Measurements from ENCODE around the gene AKAP12.
"Not testable (repeated sequence)": the region's sequence is repeated elsewhere in the genome, so short reads cannot be mapped to it uniquely, and the experiment has no call there.

Gene AKAP12

DNA sequence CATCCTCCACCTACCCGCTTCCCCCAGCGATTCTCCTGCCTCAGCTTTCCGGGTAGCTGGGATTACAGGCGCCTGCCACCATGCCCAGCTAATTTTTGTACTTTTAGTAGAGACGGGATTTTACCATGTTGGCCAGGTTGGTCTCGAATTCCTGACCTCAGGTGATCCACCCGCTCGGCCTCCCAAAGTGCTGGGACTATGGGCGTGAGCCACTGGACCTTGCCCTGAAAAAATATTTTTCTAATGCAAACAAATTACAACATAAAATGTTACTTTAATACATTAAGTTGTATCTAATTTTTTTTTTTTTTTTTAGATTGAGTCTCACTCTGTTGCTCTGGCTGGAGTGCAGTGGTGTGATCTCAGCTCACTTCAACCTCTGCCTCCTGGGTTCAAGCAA, 142.9 kb downstream of the AKAP12 start:
- not testable (repeated sequence) for DNase-seq (ENCODE audit: low read depth, low spot score)

DNA sequence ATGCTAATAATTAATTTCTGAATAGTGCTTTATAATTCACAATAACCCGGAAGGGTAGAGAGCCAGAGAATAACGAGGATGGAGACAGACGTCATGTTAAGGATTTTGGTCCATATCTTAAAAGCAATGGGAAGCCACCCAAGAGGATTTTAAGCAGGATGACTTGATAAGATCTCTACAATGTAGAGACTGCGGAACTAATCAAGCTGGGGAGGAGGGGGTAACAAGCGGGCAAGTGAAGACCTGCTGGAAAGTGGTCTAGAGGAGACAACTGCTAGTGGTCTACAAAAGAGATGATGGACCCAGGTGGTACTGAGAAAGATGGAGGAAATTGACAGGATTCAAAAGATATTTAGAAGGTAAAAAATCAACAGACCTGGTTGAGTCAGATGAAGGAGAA, 144.4 kb downstream of the AKAP12 start:
- DNase-seq (ENCODE audit: low read depth, low spot score), result no peak

DNA sequence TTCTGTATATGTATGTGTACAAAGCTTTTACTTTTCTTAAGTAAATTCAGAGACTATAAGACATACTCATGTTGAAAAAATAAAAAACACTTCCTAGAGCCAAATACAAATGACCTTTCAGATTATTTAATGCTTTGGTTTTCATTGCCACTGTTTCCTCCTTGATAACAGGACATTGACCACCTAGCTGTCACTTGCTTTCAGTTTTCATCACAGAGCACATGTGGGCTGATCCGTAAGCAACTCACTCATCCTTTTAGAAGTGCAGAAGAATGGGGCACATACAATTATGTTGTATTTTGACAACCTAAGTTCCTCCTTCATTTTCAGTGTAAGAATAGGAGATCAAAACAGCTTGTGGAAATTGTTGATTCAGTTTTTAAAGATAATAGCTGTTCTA, 145.4 kb downstream of the AKAP12 start:
- DNase-seq (ENCODE audit: low read depth, low spot score), result no peak

DNA sequence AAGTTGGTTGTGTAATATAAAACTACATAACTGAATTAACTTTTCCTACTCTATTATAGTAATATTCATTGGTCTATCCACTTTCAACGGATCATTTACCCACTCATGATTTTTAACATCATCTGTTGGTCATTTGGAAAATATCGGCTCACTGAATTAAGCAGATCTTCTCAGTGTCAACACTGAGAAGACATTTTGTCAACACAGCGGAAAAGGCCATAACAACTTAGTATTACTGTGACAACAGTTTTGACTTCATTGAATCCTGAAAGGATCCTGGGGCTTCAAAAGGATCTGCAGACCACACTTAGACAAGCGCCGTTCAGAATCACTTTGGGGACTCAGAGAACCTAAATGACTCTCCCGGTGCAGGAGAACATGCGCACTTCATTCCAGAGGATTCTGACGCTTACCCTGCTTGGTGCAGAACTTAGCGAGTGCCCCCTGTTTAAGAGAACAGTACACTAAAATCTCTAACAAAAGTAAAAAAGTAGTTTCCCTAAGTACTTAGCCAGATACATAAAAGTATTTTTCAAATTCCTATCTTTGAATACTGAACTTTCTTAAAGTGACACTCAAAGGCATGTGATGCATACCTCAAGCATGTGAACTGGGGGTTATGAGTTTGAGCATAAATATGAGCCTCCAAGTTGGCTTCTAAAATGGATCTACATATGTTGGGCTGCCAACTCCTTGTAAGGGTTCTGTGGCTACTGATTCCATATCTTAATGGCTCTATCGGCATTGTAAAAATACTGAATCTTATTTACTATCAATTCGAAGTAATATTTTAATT, 147.6 kb downstream of the AKAP12 start:
- no peak for DNase-seq (ENCODE audit: low read depth, low spot score)

DNA sequence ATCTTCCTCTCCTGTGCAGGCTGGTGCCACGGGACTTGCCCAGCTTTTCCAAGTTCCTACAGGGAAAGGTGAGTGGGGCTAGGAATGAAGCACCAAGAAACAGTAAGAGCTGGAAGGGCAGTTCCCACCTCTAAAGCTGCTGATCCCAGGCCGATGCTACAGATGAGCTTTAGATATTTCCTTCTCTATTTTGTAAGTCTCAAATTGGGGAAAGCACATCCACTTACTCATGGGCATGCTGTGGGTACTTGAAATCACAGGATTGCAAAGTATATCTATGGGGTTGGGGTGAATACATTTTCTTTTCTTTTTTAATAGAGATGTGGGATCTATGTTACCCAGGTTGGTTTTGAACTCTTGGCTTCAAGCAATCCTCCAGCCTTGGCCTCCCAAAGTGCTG, 148.5 kb downstream of the AKAP12 start:
- no peak for DNase-seq (ENCODE audit: low read depth, low spot score)

DNA sequence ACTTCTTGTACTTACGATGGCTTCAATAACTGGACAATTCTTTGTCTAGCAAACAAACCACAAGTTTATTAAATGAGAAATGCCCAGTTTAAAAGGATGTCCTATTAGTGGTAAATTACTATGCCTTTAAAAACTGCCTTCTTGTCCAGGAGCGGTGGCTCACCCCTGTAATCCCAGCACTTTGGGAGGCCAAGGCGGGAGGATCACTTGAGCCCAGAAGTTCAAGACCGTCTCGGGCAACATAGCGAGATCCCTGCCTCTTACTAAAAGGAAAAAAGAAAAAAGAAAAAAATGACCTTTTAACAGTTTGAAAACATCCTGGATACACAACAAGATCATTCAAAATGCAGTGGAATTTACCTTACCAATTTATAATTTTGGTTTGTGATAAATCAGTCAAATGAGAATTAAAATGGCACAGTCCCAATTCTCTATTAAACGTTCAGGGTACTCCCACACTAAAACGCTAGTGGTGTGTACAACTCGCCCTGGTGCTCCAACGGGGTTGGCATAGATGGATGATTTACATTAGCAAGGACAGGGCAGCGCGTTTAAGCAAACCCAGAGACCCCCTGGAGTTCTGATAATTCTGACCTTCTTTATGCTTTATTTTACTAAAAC, 149.3 kb downstream of the AKAP12 start:
- no peak for DNase-seq (ENCODE audit: low read depth, low spot score)

DNA sequence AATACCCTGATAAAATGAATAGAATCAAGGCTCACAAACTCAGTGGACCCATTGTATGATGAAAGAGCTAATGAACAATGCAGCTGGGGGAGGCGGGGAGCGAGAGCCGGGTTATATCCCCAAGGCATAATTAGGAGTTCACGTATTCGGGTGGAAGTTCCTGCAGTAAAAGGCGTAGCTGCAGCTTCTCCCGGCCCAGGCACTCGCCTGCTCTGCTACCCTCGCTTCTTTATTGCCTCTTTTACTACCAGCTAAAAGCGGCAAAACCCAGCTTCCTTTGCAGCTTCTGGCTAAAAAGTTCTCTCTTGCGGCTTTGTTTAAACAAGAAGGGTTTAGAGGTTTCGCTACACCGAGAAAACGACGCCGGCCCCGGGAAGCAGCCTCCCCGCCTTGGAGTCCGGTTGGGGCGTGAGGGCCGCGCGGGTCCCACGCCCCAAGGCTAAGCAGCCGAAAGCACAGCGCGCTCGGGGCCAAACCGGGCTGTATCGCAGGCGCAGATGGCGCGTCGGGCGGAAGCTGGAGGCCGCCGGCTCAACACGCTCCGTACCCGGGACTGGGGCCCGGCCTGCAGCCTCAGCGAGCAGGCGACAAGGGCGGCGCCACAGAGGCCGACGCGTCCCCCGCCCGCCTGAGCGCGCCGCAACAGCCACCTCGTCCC, 150.0 kb downstream of the AKAP12 start:
- DNase-seq (ENCODE audit: low read depth, low spot score), result peak; percentile 57

DNA sequence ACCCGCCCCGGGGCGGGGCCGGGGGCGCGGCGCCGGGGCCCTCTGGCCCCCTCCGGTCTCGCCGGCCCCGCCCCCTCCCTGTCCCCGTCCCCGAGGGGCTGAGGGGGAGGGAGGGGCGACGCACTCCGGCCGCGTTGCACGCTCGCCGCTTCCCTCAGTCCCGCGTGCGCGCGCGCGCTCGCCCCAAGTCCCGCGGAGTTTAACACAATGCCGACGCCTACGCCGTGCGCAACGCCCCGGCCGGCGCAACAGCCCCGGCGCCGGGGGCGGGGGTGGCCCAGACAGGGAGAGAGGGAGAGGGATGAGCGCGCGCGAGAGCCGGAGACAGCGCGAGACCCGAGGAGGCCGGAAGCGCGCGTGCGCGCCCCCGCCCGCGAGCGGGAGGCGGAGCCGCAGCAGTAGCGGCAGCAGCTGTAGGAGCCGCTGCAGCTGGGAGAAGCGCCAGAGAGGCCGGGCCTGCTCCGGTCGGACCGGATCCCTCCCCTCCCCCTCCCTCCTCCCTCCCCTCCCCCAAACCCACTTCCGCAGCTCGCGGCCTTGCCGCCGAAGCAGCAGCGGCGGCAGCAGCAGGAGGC, 150.6 kb downstream of the AKAP12 start:
- peak; percentile 98 for DNase-seq (ENCODE audit: low read depth, low spot score)

DNA sequence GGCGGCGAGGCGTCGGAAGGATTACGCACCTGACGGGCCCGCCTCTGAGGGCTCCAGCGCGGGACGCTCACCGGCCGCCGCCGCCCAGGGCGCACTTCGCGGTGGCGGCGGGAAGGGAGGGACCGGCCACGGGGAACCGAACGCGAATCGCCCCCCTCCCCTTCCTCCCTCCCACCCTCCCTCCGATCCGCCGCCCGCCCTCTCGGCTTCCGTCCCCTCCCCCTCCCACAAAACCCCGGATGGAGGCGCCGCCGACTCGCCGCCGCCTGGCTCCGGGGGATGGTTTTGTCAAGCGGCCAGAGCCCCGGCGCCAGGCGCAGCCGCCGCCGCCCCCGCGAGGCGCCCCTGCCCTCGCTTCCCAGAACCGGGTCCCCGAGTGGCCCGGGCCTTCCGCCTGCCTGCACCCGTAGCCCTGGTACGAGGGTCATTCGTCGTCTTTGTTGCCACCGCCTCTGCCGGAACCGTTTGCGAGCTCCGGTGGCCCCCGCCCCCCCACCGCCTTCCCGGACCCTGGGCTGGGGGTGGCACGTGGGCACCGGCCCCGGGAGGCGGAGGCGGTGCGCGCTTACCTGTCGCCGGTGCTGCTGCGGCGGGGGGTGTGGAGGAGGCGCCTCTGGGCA, 151.2 kb downstream of the AKAP12 start:
- DNase-seq (ENCODE audit: low read depth, low spot score), result no peak

DNA sequence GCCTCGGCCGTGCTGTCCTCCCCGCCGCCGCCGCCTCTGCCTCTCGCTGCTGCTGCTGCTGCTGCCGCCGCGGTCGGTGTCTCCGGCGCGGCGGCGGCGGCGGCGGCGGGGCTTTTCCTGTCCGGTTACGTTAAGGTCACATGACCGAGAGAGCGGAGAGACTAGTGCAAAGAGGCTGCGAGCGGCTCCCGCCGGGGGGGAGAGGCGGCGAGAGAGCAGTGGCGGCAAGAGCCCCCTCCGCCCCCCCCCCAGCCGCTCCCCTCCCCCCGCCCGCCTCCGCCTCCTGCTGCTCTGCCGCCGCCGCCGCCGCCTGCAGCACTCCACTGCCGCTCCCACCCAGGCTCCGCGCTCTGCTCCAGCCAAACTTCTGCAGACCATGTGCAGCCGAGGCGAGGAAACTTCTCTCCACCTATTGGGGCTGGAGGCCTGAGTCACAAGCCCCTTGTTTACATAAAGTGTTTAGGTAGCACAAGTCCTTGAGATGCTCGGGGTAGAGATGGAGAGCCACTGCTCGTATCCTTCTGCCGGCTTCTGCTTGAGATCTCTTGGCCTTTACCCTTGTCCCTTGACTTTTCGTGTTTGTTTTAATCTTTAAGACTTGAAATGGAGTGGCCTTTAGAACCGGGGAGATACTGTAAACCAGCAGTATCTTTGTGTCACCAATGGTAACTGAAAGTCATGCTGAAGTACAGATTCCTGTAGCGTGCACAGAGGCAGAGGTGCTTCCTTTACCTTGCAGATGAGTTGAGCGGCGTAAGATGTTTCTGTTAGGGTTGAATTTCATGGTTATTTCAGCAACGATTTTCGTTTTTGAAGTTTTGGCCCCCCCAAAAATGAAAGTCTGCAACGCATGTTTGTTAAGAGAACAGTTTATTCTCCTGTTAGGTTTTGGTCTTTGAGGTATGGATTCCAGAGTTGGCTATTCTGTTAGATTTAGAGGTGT, 152.0 kb downstream of the AKAP12 start, which contains the start of gene ZBTB2:
TSS of gene ZBTB2 (minus strand) at position 89 of the 943 bp plus-strand sequence. CDS start 17,922 bp downstream, outside the sequence.
- no peak for DNase-seq (ENCODE audit: low read depth, low spot score)

DNA sequence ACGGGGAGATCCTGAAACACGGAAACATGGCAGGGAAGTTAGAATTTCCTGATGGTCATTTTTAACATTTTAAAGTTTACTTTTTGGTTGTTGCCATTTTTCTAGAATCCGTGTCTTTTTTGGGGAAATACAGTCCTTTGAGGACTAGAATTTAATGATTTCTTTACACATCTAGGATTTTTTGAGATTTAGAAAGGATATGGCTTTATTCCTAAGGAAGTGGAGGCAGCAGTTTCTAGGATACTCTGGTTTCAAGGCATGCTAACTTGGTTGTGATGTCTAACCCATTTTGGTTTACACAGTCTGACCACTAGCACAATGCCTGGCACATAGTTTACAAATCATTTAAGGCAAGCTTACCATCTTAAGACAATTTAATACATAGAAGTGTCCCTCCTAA, 152.7 kb downstream of the AKAP12 start:
- no peak for DNase-seq (ENCODE audit: low read depth, low spot score)

DNA sequence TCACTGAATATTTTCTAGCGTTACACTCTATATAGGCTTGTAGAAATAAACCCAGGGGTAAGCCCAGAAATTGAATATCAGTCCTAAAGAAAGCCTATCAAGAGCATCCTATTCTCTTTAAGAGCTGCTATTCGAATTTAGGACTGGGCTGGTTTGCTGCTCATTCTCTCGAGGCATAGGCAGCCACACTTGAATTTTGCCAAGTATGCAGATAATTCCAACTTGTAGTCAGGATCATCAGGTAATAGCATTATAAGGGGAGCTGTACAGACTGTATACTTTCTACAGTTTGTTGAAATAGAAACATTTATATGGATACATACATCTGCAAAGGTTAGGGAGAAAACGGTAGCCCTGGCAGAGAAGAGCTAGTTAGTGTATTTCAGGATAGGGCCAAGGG, 153.6 kb downstream of the AKAP12 start:
- no peak for DNase-seq (ENCODE audit: low read depth, low spot score)

DNA sequence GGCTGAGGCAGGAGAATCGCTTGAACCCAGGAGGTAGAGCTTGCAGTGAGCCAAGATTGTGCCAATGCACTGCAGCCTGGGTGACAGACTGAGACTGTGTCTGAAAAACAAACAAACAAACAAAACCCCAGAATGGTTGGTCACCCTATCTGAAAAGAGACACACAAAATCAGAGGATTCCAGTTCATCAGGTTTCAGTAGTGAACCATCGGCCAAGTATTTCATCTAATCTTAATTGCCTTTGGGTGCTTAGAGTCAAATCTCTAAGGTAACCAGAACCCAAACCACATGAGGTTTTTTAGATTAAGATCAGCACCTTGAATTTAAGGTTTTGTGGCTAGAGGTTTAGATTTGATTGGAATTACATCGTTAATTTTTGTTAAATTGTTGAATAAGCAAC, 159.9 kb downstream of the AKAP12 start:
- DNase-seq (ENCODE audit: low read depth, low spot score), result no peak

DNA sequence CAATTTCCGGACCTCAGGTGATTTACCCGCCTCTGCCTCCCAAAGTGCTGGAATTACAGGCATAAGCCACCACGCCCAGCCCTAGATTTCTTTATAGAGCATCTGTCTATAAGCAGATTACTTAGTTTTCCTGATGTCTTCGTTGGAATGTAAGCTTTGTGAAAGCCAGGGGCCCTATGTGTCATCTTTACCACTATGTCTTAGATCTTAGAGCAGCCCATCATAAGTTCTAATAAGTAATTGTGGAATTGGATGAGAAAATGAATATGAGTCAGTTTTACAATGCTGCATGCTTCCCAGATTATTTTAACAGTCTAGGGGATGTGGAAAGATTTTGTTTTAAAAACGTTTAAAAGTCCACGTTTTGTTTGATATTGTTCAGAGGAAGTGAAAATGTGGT, 160.7 kb downstream of the AKAP12 start:
- no peak for DNase-seq (ENCODE audit: low read depth, low spot score)

DNA sequence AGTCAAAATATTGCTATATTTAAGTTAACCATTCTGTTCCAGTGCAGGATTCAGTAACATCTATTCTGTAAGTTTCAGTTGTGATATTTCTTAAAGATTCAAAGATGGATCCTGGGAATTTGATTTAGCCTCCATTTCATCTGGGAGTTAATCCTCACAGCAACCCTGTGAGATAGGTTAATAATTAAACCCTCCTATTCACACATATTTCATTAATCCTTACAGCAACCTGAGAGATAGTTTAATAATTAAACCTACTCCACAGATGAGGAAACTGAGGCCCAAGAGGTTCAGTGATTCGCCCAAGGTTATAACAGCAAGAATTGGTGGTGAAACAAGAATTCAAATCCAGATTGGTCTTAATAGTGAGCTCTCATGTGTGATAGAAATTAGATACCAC, 162.5 kb downstream of the AKAP12 start:
- no peak for DNase-seq (ENCODE audit: low read depth, low spot score)

DNA sequence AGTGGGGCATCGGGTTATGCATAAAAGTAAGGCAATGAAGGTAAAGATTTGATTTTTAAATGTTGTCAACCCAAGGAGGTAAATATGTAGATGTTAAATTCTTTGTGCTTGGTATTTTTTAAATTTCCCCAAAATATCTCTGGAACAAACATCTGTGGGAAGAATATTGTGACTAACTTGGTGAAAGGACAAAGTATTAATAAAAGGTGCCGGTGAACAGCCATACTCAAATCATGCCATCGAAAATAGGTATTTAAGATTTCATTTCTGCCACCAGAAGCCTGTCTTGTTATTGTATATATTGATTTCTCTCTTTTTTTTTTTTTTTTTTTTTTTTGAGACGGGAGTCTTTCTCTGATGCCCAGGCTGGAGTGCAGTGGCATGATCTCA, 164.1 kb downstream of the AKAP12 start:
- no peak for DNase-seq (ENCODE audit: low read depth, low spot score)

Data from brain pericyte (primary cell).